Neural progenitor cell (in vitro differentiated cells): Measurements from ENCODE around the gene BEAN1. TPM values are rescaled to one million over a fixed set of nuclear protein-coding genes. Genes with fewer than 3 reads are reported as not detected.

ENCODE experiments used
- DNase-seq: peaks from one replicate; pipeline ENCODE4 v3.0.0-alpha.2; 2016; ENCODE audit warnings: low spot score
- H2AFZ ChIP-seq: fragments of 200-600 bp; sonication (generic); replicated peaks from 2 replicates; pipeline ENCODE4 v1.6.1; 2016; ENCODE audit warnings: antibody characterized with exemption
- H3F3A ChIP-seq: fragments of 200-600 bp; sonication (generic); 2 replicates; pipeline ENCODE4 v1.6.1; 2016; ENCODE audit warnings: antibody characterized with exemption, low read depth
- H3K27ac ChIP-seq: fragments of 200-600 bp; sonication (generic); 2 replicates; pipeline ENCODE4 v1.5.1; 2016; ENCODE audit warnings: mild to moderate bottlenecking
- H3K27me3 ChIP-seq: fragments of 200-600 bp; sonication (generic); 2 replicates; pipeline ENCODE4 v1.6.1; 2016; ENCODE audit warnings: mild to moderate bottlenecking, moderate library complexity
- H3K36me3 ChIP-seq: fragments of 200-600 bp; sonication (generic); 2 replicates; pipeline ENCODE4 v1.5.1; 2016
- H3K4me1 ChIP-seq: fragments of 200-600 bp; sonication (generic); 2 replicates; pipeline ENCODE4 v1.6.1; 2016; ENCODE audit warnings: mixed run types
- H3K4me2 ChIP-seq: fragments of 200-600 bp; sonication (generic); 2 replicates; pipeline ENCODE4 v1.6.1; 2016
- H3K4me3 ChIP-seq: fragments of 200-600 bp; sonication (generic); 2 replicates; pipeline ENCODE4 v1.5.1; 2016
- H3K79me2 ChIP-seq: fragments of 200-600 bp; sonication (generic); 2 replicates; pipeline ENCODE4 v1.6.1; 2016; ENCODE audit warnings: low read depth
- H3K9ac ChIP-seq: fragments of 200-600 bp; sonication (generic); 2 replicates; pipeline ENCODE4 v1.6.1; 2016
- H3K9me3 ChIP-seq: fragments of 200-600 bp; sonication (generic); 2 replicates; pipeline ENCODE4 v1.5.1; 2016; ENCODE audit warnings: low read depth
- H4K20me1 ChIP-seq: fragments of 200-600 bp; sonication (generic); 2 replicates; pipeline ENCODE4 v1.6.1; 2016; ENCODE audit warnings: low read depth
- H3K27ac Mint-ChIP-seq: 3 replicates; pipeline ENCODE4 v1.8.0; 2021; ENCODE audit warnings: mixed read lengths
- H3K27me3 Mint-ChIP-seq: 2 replicates; pipeline ENCODE4 v1.8.0; 2022; ENCODE audit warnings: low read depth, mild to moderate bottlenecking, inconsistent platforms, moderate library complexity, mixed read lengths; ENCODE audit not compliant: insufficient read depth
- H3K36me3 Mint-ChIP-seq: 3 replicates; pipeline ENCODE4 v1.8.0; 2021; ENCODE audit warnings: mixed read lengths
- H3K4me1 Mint-ChIP-seq: 3 replicates; pipeline ENCODE4 v1.8.0; 2021; ENCODE audit warnings: mixed read lengths
- H3K4me3 Mint-ChIP-seq: 3 replicates; pipeline ENCODE4 v1.8.0; 2021; ENCODE audit warnings: mild to moderate bottlenecking, moderate library complexity, mixed read lengths
- H3K9me3 Mint-ChIP-seq: 3 replicates; pipeline ENCODE4 v1.8.0; 2020; ENCODE audit warnings: mixed read lengths
- CTCF ChIP-seq: fragments of 200-600 bp; sonication (generic); IDR thresholded peaks from 2 replicates; pipeline ENCODE4 v1.5.1; 2017; ENCODE audit warnings: antibody characterized with exemption, mild to moderate bottlenecking
- EZH2 ChIP-seq: fragments of 200-600 bp; sonication (generic); IDR thresholded peaks from 2 replicates; pipeline ENCODE4 v1.6.1; 2017; ENCODE audit warnings: antibody characterized with exemption, mild to moderate bottlenecking, moderate library complexity
- EZH2phosphoT487 ChIP-seq: fragments of 200-600 bp; sonication (generic); IDR thresholded peaks from 2 replicates; pipeline ENCODE4 v1.6.1; 2017; ENCODE audit warnings: antibody characterized with exemption
- total RNA-seq: library from RNA; depleted of rRNA; stranded (reverse); fragments of >200 nt; gene quantifications from 2 replicates; pipeline ENCODE4 v1.2.3, GENCODE V29; 2015; ENCODE audit warnings: low replicate concordance

BEAN1 gene
- total RNA-seq, 1 donor from 2014 or later, result 0.32 TPM

- H3K36me3 Mint-ChIP-seq, result peaks cover 1% of the 10 kb centered on the region
- no peak for TF ChIP-seq CTCF
- no peak for TF ChIP-seq EZH2
- TF ChIP-seq EZH2phosphoT487, result no peak
- peaks cover 12% of the 10 kb centered on the region for H3K4me1 Mint-ChIP-seq
- no peak for DNase-seq
- Histone ChIP-seq H3K9me3 (no peaks in the 10 kb centered on the region), H3K27ac (no peak overlapping the region), H3K9ac (no peak overlapping the region), H3K4me2 (no peak overlapping the region), H3F3A (no peaks in the 10 kb centered on the region), H3K4me1 (no peaks in the 10 kb centered on the region), H3K36me3 (no peaks in the 10 kb centered on the region), H3K79me2 (no peaks in the 10 kb centered on the region), H4K20me1 (no peaks in the 10 kb centered on the region), H3K27me3 (no peaks in the 10 kb centered on the region), H3K4me3 (no peak overlapping the region), H2AFZ (no peak overlapping the region)
- peaks cover 8% of the 10 kb centered on the region for H3K27me3 Mint-ChIP-seq
- H3K27ac Mint-ChIP-seq, result no peak overlapping the region
- H3K9me3 Mint-ChIP-seq, result peaks cover 16% of the 10 kb centered on the region
- no peak overlapping the region for H3K4me3 Mint-ChIP-seq
Observed at GRCh38 chr16:66491716-66492064, 64.6 kb downstream of the BEAN1 start.

- Mint-ChIP-seq H3K36me3 (peaks cover 1% of the 10 kb centered on the region), H3K9me3 (peaks cover 19% of the 10 kb centered on the region), H3K27me3 (peaks cover 3% of the 10 kb centered on the region), H3K27ac (no peak overlapping the region), H3K4me1 (no peaks in the 10 kb centered on the region), H3K4me3 (no peak overlapping the region)
- H3K27ac ChIP-seq, result no peak overlapping the region
- H2AFZ ChIP-seq, result no peak overlapping the region
- no peak overlapping the region for H3K9ac ChIP-seq
- H3K4me1 ChIP-seq, result no peaks in the 10 kb centered on the region
- TF ChIP-seq CTCF (no peak), EZH2phosphoT487 (no peak), EZH2 (no peak)
- DNase-seq, result no peak
- no peaks in the 10 kb centered on the region for H4K20me1 ChIP-seq
- no peaks in the 10 kb centered on the region for H3K27me3 ChIP-seq
- H3K4me3 ChIP-seq, result no peak overlapping the region
- H3K36me3 ChIP-seq, result no peaks in the 10 kb centered on the region
- no peak overlapping the region for H3K4me2 ChIP-seq
- no peaks in the 10 kb centered on the region for H3K9me3 ChIP-seq
- no peaks in the 10 kb centered on the region for H3F3A ChIP-seq
- no peaks in the 10 kb centered on the region for H3K79me2 ChIP-seq
Observed at GRCh38 chr16:66493490-66494401, 66.7 kb downstream of the BEAN1 start.

GRCh38 chr16:66494916-66495315, 67.8 kb downstream of the BEAN1 start:
- Histone ChIP-seq H3K4me2 (no peak overlapping the region), H3K4me1 (no peaks in the 10 kb centered on the region), H3F3A (no peaks in the 10 kb centered on the region), H3K79me2 (no peaks in the 10 kb centered on the region), H4K20me1 (no peaks in the 10 kb centered on the region), H3K4me3 (no peak overlapping the region), H3K36me3 (no peaks in the 10 kb centered on the region), H3K27ac (no peak overlapping the region), H2AFZ (no peak overlapping the region), H3K9me3 (no peaks in the 10 kb centered on the region), H3K27me3 (no peaks in the 10 kb centered on the region), H3K9ac (no peak overlapping the region)
- H3K4me3 Mint-ChIP-seq, result no peak overlapping the region
- TF ChIP-seq EZH2, result no peak
- TF ChIP-seq EZH2phosphoT487, result no peak
- no peak for TF ChIP-seq CTCF
- H3K27ac Mint-ChIP-seq, result no peak overlapping the region
- H3K27me3 Mint-ChIP-seq, result peaks cover 2% of the 10 kb centered on the region
- peaks cover 19% of the 10 kb centered on the region for H3K9me3 Mint-ChIP-seq
- DNase-seq, result no peak
- H3K4me1 Mint-ChIP-seq, result no peaks in the 10 kb centered on the region
- peaks cover 3% of the 10 kb centered on the region for H3K36me3 Mint-ChIP-seq
